Left ventricle myocardium superior (tissue), 1 donor: Measurements from ENCODE around the gene OR5W2. TPM values are rescaled to one million over a fixed set of nuclear protein-coding genes. Genes with fewer than 3 reads are reported as not detected.
"Not testable (repeated sequence)": the region's sequence is repeated elsewhere in the genome, so short reads cannot be mapped to it uniquely, and the experiment has no call there.

Experiments
- ATAC-seq: fragments of 200-7000 bp; cut with Tn5 transposase; one replicate; pipeline ENCODE4 v1.9.1; 2020; ENCODE audit warnings: mild to moderate bottlenecking, moderate library complexity
- DNase-seq: peaks from one replicate; pipeline ENCODE4 v3.0.0-alpha.2; 2020
- intact Hi-C: fragments of 100-400 bp; cut with micrococcal nuclease; formaldehyde crosslinking; loops from one replicate; pipeline ENCODE4 v1.11.0; 2022
- long read RNA-seq: library from polyadenylated mRNA; unstranded; transcript quantifications from one replicate; pipeline ENCODE4 v2.0.0, GENCODE V29; 2021
- total RNA-seq: library from RNA; stranded (reverse); fragmentation: NEBNext Ultra II Directional; extraction: Animal tissue kit (Norgen Biotek cat#: 25700); gene quantifications from one replicate; pipeline ENCODE4 v1.2.1, GENCODE V29; 2021
- donor health status: DM: no; HTN: yes; CAD: no; lungs with severe emphysema.

OR5W2 gene
- total RNA-seq, result not detected
- long read RNA-seq, result 0 reads

DNA sequence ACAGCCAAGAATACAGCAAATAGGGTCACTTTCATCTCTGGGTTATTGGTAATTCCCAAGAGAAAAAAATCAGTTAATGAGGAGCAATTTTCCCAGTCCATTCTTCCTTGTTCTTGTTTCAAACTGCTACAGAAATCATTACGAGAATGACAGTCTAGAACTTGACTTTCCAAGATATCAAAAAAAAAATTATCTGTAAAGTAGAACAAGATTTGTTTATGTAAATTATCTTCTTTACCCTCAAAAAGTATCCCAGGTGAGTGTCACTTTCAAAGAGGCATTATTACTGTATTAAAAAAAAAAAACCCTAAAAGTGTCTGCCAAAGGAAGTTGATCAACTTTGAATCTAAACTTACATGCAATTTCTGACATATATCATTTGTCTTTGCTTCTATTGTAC lies at the start of gene OR5W2:
OR5W2 (minus strand) TSS at position 101 of the 400 bp plus-strand sequence; CDS start at position 101, 0 bp downstream.
- ATAC-seq (no peak), DNase-seq (no peak)
- intact Hi-C loops, result no loop called here

DNA sequence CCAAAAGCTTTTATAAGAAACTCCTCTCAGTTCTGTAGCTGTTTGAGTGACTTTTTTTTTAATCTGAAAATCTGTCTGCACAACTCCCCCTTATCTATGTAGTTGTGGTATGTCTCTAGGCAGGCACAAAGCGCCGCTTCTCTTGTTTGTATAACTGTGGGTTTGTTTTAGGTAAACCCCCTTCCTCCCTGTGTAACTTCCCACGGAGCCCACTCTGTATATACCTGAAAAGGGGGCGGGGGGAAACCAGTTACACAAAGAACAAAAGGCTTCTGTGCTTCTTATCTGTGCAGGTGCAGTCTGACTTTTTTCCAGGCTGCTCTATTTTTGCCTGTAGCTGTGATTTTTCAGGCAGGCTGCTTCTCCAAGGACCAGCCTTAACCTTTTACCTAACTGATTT lies 42.1 kb upstream of the OR5W2 start:
- DNase-seq (no peak), ATAC-seq (no peak)
- intact Hi-C loops, result no loop called here

GRCh38 chr11:55949330-55949729 lies 34.9 kb upstream of the OR5W2 start:
- ATAC-seq (no peak), DNase-seq (no peak)
- intact Hi-C loops, result loop anchor here (10.0 kb wide), 1 partner anchor 835 kb away; no protein-coding TSS in a partner anchor

GRCh38 chr11:55942785-55943392 lies 28.5 kb upstream of the OR5W2 start:
- no peak for ATAC-seq
- DNase-seq, result no peak
- intact Hi-C loops, result loop anchor here (10.0 kb wide), 1 partner anchor 842 kb away; no protein-coding TSS in a partner anchor

DNA sequence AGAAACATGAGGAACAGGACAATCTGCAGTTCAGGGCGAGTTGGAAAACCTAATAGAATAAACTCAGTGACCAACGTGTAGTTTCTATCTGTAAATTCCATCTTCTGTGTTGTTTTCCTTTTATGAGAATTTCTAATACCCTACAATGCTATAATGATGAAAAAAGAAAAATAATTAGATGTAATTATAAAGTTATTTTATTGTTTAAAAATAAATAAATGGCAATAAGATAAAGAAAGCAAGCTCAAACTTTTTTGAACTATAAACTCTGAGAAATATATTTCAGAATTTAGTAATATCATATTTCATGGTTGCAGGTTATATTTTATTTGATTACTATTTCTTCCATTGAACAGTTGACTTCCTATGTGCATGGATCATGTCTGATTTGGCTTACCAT lies 21.9 kb upstream of the OR5W2 start, which contains the start of gene OR5I1:
OR5I1 (minus strand) TSS at position 101 of the 400 bp plus-strand sequence; CDS start at position 101, 0 bp downstream.
- intact Hi-C loops, result no loop called here
- DNase-seq (no peak), ATAC-seq (no peak)

DNA sequence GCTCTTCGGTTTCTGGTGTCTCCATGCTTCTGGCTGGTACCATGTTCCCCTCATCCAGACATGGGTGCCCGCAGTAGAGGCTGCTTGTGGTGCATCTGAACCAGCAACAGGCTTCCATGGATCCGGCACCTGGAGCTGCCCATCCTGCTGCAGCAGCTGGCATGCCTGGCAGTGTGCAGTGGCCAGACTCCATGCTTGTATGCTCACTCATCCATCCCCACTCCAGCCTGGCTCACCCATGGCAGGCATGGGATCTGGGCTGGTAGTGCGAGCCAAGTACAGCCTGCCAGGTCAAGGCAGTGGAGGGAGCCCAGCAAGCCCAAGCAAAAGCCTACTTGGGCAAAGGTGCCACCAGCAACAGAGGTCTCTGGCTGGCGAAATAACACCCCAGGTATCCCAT lies 6.2 kb upstream of the OR5W2 start:
- ATAC-seq (no peak), DNase-seq (no peak)
- intact Hi-C loops, result no loop called here

DNA sequence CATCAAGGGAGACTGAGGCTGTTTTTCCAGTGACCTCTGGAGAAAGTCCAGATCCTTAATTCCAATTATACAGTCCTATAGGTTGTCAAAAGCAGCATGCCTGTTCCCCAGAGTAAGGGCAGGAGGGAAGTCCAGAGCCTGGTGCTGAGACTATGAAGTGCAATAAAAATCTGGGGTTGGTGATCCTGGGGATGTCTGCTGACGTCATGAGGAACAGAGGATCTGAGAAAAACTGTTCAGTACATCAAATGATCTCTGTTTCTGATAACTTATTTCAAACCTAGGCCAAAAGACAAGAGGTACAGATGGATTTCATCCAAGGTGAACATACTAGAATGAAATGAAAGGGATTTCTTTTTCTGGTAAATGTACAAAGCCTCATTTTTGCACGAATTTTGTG lies 12.1 kb downstream of the OR5W2 start:
- no peak for DNase-seq
- ATAC-seq, result no peak
- intact Hi-C loops, result no loop called here

DNA sequence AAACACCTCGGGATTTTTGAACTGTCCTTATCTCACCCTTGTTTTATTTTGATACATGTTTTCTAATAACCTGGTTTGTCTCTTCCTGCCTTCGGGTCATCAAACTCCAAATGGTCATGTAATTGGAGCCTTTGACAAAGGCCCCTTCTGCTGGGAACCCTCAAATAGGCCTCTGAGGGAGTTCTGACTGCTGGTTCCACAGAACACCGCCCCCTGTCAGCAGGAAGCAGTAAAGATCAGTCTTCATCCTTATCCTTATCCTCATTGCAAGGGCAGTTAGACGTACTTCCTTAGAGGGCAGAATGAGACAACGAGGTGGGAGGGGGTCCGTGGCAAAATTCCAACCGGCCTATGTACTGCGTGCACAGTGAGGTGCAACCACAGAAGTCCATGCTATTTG lies 19.2 kb downstream of the OR5W2 start:
- no peak for ATAC-seq
- no peak for DNase-seq
- intact Hi-C loops, result no loop called here

DNA sequence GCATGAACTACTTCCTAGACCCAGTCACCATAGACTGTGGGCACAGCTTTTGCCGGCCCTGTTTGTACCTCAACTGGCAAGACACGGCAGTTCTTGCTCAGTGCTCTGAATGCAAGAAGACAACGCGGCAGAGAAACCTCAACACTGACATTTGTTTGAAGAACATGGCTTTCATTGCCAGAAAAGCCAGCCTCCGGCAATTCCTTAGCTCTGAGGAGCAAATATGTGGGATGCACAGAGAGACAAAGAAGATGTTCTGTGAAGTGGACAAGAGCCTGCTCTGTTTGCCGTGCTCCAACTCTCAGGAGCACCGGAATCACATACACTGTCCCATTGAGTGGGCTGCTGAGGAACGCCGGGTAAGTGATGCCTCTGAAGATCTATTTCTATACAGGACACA lies 28.9 kb downstream of the OR5W2 start:
- intact Hi-C loops, ATAC-seq, DNase-seq: not testable (repeated sequence)

GRCh38 chr11:55884995-55885394 lies 29.4 kb downstream of the OR5W2 start:
- ATAC-seq, intact Hi-C loops, DNase-seq: not testable (repeated sequence)

- ATAC-seq, intact Hi-C loops, DNase-seq: not testable (repeated sequence)
Observed at GRCh38 chr11:55882997-55883396, 31.4 kb downstream of the OR5W2 start, which contains the start of gene TRIM51. Gene TRIM51 (plus strand): TSS chr11:55883297. CDS start chr11:55885429, 2,132 bp downstream.

GRCh38 chr11:55873146-55873545 lies 41.2 kb downstream of the OR5W2 start:
- not testable (repeated sequence) for DNase-seq, ATAC-seq

DNA sequence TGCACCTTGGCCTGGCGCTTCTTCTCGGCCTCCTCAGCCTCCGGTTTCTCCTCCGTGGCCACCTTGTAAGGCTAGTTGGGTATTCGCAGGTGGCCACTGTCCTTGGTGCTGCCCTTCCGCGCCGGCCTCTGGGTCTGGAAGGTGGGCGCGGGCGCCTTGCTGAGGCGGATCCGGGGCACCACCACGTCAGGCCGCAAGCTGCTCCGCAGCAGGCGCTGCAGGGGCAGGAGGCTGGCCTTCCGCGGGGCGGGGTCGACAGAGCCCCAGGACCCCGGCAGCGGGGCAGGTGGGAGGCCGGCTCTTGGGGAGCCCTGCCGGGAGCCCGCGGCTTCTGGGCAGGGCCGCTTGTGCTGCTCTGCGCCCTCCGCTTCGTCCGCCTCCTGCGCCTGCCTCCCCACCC lies 41.7 kb downstream of the OR5W2 start:
- DNase-seq, ATAC-seq, intact Hi-C loops: not testable (repeated sequence)

More at GRCh38 chr11:55873146-55873545, 41.2 kb downstream of the OR5W2 start:
- intact Hi-C loops, result not testable (repeated sequence)

GRCh38 chr11:55867354-55867753 lies 47.0 kb downstream of the OR5W2 start:
- ATAC-seq, DNase-seq, intact Hi-C loops: not testable (repeated sequence)

Other genes starting within 250 kb of the OR5W2 start
- gene OR5D13, start 141.1 kb downstream of the OR5W2 start, total RNA-seq, result not detected
- not detected for gene OR5D14, start 119.0 kb downstream of the OR5W2 start, total RNA-seq
- gene OR5L1, start 103.2 kb downstream of the OR5W2 start, total RNA-seq, result not detected
- gene OR5D18, start 95.0 kb downstream of the OR5W2 start, total RNA-seq, result not detected
- not detected for gene OR5L2, start 87.4 kb downstream of the OR5W2 start, total RNA-seq
- gene OR5D16, start 75.8 kb downstream of the OR5W2 start, total RNA-seq, result not detected
- not detected for gene TRIM51, start 31.3 kb downstream of the OR5W2 start, total RNA-seq
- gene OR5I1, start 21.8 kb upstream of the OR5W2 start, total RNA-seq, result not detected
- not detected for gene OR10AG1, start 55.4 kb upstream of the OR5W2 start, total RNA-seq
- not detected for gene OR5F1, start 80.0 kb upstream of the OR5W2 start, total RNA-seq
- gene OR5AS1, start 113.1 kb upstream of the OR5W2 start, total RNA-seq, result not detected
- gene OR8I2, start 178.7 kb upstream of the OR5W2 start, total RNA-seq, result not detected
- gene OR8H2, start 189.1 kb upstream of the OR5W2 start, total RNA-seq, result not detected
- gene OR8H3, start 207.8 kb upstream of the OR5W2 start, total RNA-seq, result not detected
- gene OR8J3, start 225.6 kb upstream of the OR5W2 start, total RNA-seq, result not detected
- gene OR8K5, start 245.7 kb upstream of the OR5W2 start, total RNA-seq, result not detected